ENCODE results near the gene PAPLN. TPM values are rescaled to one million over a fixed set of nuclear protein-coding genes. Genes with fewer than 3 reads are reported as not detected.
"Not testable (repeated sequence)": the region's sequence is repeated elsewhere in the genome, so short reads cannot be mapped to it uniquely, and the experiment has no call there.

The PAPLN gene
- total RNA-seq, 1 experiment from 2014 or later = not detected

DNA sequence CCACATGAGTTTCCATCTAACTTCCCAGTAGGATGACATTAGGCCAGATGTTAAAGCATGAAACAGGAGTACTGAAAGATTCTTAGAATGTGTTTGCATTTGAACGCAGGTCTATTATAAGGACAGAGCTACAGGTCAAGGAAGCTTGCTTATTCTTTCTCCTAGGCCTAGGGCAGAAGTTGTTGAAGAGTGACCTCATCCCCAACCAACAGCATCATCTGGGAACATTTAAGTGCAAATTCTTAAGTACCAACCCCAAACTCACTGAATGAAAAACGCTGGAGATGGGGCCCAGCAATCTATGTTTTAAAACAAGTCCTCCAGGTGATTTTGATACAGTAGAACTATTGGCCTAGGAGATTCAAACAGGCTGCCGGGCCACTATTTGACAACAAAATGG lies 52.4 kb downstream of the PAPLN start:
- no peak for DNase-seq (ENCODE audit: low spot score)

DNA sequence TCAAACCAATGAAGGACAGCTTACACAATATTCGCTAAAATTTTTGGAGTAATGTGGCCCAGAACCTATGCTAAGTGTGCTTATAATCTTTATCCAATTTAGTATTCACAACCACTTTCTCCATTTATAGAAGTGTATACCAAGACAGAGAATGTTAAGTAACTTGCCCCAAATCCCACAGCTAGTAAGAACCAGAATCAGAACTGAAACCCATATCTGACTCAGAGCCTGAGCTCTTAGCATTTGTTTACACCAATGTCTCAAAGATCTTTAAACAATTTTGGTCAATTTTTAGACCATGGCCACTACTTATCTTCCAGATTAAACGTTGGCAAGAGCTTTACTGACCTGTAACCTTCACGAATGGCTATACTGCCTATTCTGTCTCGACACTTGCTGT lies 53.0 kb downstream of the PAPLN start:
- no peak for DNase-seq (ENCODE audit: low spot score)

DNA sequence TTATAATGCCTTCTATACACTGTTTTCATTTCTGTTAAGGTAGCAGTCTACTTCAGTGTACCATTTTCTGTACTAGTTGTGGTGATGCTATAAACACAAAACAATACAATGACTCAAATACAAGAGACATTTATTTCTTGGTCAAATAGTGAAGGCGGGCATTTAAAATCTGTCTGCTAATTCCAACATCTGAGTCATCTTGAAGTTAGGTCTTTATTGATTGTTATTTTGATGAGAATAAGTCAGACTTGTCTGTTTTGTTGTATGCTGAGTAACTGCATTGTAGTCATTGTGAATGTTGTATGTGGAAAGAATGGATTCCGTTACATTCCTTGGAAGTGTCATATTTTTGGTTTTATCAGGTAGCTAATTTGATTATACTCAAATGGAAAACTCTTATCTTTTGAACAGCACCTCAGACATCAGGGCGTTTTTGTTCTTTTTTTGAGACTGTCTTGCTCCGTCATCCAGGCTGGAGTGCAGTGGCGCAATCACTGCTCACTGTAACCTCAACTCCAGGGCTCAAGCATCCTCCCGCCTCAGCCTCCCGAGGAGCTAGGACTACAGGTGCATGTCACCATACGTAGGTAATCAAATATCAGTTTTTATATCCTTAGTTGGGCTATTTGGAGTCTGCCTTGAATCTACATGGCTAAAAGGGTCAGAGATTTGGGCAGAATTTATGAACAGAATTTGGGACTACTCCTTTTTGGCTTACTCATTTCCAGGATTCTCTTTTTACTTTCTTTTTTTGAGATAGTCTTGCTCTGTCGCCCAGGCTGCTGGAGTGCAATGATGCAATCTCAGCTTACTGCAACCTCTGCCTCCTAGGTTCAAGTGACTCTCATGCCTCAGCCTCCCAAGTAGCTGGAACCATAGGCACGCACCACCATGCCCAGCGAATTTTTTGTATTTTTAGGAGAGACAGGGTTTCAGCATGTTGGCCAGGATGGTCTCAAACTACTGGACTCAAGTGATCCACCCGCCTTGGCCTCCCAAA lies 56.8 kb downstream of the PAPLN start:
- no peak for DNase-seq (ENCODE audit: low spot score)

DNA sequence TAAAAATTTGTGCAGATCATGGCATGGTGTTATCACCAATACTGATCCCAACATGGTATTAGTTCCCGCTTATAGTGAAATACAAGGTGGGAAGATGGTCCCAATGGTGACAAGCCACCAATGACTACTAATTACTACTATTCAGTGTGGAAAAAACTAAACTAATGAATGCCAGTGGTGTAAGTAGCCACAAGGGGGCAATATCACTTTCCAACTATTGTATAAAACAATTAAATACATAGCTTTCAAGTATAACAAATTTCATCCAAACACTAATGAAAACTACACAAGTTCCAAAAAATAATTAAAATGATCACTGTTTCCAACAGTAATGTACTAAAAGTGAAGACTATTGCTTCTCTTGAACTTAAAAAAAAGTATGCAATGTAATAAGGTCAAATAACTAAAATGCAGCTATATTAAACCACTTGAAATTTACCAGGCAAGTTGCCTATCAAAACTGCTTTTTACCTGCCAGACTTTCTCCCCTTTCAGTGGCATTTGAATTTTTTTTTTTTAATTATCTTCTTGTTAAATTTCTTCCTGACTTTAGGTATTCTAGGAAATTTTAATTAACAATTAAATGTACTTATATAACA lies 58.0 kb downstream of the PAPLN start:
- DNase-seq (ENCODE audit: low spot score) = peak; percentile 24

DNA sequence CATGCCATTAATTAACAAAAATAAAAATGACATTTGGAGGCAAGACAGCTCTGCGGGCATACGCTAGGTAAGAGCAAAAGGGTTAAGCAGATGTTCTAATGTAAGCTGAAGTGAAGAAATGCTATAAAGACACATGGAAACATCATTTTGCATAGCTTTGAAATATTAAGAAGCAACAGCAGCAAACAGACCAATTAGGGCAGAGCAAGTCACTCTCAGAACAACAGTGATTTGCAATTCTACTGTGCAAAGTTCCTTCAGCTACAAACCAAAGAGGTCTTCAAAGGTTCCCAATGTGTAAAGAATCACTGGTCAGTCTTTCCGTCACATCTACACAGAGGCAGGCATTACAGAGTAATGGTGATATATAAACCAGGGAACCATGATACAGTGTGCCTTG lies 68.2 kb downstream of the PAPLN start:
- no peak for DNase-seq (ENCODE audit: low spot score)

DNA sequence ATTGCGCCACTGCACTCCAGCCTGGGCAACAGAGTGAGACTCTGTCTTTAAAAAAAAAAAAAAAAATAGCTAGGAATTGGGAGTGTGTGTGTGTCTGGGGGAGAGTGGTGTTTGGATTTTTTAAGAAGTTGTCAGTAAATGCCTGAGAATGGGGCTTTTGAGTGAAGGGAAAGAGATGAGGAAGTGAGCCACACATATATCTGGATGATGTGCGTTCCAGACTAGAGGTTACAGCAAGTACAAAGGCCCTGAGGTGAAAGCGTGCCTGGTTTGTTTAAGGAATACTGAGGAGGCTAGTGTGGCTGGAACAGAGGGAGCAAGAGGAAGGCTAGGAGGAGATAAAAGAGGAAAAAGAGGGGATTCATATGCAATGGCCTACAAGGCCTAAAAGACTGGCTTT lies 70.0 kb downstream of the PAPLN start:
- DNase-seq (ENCODE audit: low spot score) = no peak

DNA sequence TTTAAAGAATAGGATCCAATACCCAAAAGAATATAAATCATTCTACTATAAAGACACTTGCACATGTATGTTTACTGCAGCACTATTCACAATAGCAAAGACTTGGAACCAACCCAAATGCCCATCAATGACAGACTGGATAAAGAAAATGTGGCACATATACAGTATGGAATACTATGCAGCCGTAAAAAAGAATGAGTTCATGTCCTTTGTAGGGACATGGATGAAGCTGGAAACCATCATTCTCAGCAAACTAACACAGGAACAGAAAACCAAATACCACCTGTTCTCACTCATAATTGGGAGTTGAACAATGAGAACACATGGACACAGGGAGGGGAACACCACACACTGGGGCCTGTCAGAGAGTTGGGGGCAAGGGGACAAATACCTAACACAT lies 71.9 kb downstream of the PAPLN start:
- DNase-seq (ENCODE audit: low spot score) = not testable (repeated sequence)

DNA sequence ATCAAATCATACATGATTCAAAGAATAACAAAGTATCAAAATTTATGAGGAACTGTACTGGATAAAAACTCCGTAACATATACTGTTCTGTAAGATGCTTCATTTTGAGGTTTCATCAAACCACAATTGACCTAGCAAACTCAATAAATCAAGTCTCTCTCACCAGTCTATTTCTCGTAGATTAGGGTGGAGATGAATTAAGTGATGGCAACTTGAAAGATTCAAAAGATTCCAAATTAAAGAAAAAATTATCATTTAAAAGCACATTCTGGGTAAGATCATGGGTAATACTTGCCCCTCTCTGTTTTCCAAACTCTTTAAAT lies 74.4 kb downstream of the PAPLN start:
- peak; percentile 20 for DNase-seq (ENCODE audit: low spot score)

DNA sequence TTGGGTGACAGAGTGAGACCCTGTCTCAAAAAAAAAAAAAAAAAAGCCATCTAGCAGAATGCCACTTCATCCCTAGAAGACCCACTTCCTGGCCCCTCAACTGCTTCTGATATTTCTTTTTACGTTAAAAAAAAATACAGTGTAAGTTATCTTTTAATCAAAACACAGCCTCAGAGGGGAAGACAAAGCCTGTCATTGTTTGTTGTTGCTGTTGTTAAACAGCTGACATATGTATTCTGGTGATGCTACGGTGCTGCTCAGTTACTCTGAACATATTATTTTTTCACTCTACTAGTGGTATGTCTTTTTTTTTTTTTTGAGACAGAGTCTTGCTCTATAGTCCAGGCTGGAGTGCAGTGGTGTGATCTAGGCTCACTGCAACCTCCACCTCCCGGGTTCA lies 75.4 kb downstream of the PAPLN start:
- DNase-seq (ENCODE audit: low spot score) = no peak

DNA sequence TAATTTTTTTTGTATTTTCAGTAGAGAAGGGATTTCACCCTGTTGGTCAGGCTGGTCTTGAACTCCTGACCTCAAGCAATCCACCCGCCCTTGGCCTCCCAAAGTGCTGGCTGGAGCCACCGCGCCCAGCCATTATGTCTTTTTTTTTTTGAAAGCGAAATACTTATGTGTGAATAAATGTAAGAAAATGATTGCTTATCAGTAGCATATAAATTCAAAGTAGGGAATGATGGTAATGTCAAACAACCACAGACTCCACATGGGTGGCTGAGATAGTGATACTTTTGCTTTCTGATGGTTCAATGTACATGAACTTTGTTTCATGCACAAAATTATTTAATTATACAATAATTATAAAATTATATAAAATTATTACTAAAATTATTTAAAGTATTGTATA lies 75.8 kb downstream of the PAPLN start:
- DNase-seq (ENCODE audit: low spot score) = no peak

DNA sequence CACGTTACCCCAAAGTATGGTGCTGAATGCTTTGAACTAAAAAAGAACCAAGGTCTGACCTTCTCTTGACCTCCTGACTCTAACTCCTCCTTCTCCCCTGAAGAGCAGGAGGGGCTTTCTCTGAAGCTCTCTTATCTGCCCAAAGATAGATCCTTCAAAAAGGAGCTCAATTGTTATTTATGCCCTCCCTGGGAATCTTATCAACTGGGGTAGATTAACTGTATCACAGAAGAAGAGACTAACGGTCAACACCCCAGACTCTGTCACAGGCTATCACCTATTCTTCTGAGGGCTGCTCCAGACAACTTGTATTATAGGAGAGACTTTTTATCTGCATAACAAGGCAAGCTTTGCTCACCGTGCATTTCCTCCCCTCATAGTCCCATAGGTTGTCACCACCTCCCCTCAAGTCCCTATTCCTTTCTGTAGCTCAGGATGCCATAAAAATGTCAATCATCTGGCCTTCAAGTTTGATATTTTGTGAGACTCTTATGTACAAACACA lies 86.6 kb downstream of the PAPLN start:
- no peak for DNase-seq (ENCODE audit: low spot score)

Other genes starting within 250 kb of the PAPLN start
- gene ZFYVE1, start 210.4 kb upstream of the PAPLN start, total RNA-seq (2014; rRNA removed; shearing (Covaris generic)) = 5.3 and 5.7 TPM in 2 replicates
- gene RBM25, start 179.0 kb upstream of the PAPLN start, total RNA-seq (2014; rRNA removed; shearing (Covaris generic)) = 22.5 and 23.4 TPM in 2 replicates
- 26.3 and 38.8 TPM in 2 replicates for gene PSEN1, start 101.0 kb upstream of the PAPLN start, total RNA-seq (2014; rRNA removed; shearing (Covaris generic))
- 13.2 and 16.1 TPM in 2 replicates for gene NUMB, start 221.0 kb downstream of the PAPLN start, total RNA-seq (2014; rRNA removed; shearing (Covaris generic))

Measured in H4 (cell line).